GM23248 (cell line): ENCODE results near the gene MAP4K2.

Experiments used
- EZH2 ChIP-seq: fragments of 200-600 bp; sonication (generic); IDR thresholded peaks from 2 replicates; pipeline ENCODE4 v1.6.1; 2018; ENCODE audit warnings: antibody characterized with exemption, mild to moderate bottlenecking; ENCODE audit not compliant: insufficient read depth, poor library complexity, severe bottlenecking
- EZH2phosphoT487 ChIP-seq: fragments of 200-600 bp; sonication (generic); IDR thresholded peaks from 2 replicates; pipeline ENCODE4 v1.6.1; 2018; ENCODE audit warnings: antibody characterized with exemption, moderate library complexity, mild to moderate bottlenecking, low read depth; ENCODE audit not compliant: insufficient read depth

DNA sequence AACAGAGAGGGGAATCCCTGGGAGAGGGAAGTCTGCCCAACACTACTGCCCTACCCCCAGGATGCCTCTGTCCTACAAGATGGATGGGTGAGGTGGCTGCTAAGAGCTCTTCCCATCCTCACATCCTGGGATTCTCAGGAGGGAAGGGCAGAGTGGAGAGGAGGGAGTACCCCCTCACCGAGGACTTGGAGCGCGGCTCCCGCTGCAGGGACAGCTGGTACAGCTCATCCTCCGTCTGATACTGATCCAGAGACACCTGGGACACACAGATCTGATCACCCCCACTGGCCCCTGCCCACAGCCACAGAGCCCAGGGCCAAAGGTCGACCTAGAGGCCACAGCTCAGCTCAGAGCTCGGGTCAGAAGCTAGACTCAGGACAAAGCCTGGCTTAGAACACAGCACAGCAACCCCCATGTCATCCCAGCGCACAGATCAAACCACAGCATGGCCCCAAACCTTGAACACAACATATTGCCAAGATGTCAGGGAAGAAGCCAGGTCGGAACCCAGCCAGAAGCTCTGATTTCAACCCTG, 67.2 kb downstream of the MAP4K2 start:
- TF ChIP-seq EZH2 = no peak
- TF ChIP-seq EZH2phosphoT487 = no peak
